ENCODE data around the gene NPAS2. TPM values are rescaled to one million over a fixed set of nuclear protein-coding genes. Genes with fewer than 3 reads are reported as not detected.
A peak's percentile ranks its signal among the peaks of the same experiment; 100 is the strongest.

The NPAS2 gene
- total RNA-seq, result 10 to 100 TPM; 29.2 to 50.8 TPM

- Histone ChIP-seq H3K27ac (peak within 1 kb of the TSS; percentile 91 to 93), H3K9me3 (no peaks in the 10 kb centered on the region), H3K36me3 (no peaks in the 10 kb centered on the region), H3K27me3 (replicated peaks; ENCODE audit: insufficient read depth) (no peaks in the 10 kb centered on the region), H3K4me3 (peak within 1 kb of the TSS; percentile 89), H3K4me1 (ENCODE audit: control insufficient read depth in 1 of 2, low read depth in 2 of 2) (peaks cover 8 to 39% of the 10 kb centered on the region in 2 donors)
- TF ChIP-seq CTCF (IDR thresholded peaks at IDR 0.05), result no peak
- ATAC-seq (ENCODE audit: insufficient number of reproducible peaks, low FRiP score, low read depth), result no peak
- DNase-seq (ENCODE audit: low spot score), result no peak
These were observed at the start of gene NPAS2 for GRCh38 chr2:100819370-100820272. NPAS2 (plus strand) TSS chr2:100820139; CDS start chr2:100904755, 84,616 bp downstream.

GRCh38 chr2:100771125-100771524 is 48.8 kb upstream of the NPAS2 start:
- H3K27me3 ChIP-seq (replicated peaks; ENCODE audit: insufficient read depth), result no peaks in the 10 kb centered on the region
- ATAC-seq (ENCODE audit: insufficient number of reproducible peaks, low FRiP score, low read depth) (no peak), DNase-seq (ENCODE audit: low spot score) (no peak)
- H3K4me1 ChIP-seq (ENCODE audit: control insufficient read depth in 1 of 2, low read depth in 2 of 2), result peaks cover 9 to 21% of the 10 kb centered on the region in 2 donors
- no peak overlapping the region for H3K27ac ChIP-seq
- no peak for TF ChIP-seq CTCF (IDR thresholded peaks at IDR 0.05)
- no peak overlapping the region for H3K4me3 ChIP-seq
- H3K9me3 ChIP-seq, result no peaks in the 10 kb centered on the region
- H3K36me3 ChIP-seq, result no peaks in the 10 kb centered on the region

GRCh38 chr2:100773538-100773937 is 46.4 kb upstream of the NPAS2 start:
- Histone ChIP-seq H3K27ac (no peak overlapping the region), H3K4me3 (no peak overlapping the region), H3K36me3 (no peaks in the 10 kb centered on the region), H3K9me3 (no peaks in the 10 kb centered on the region), H3K4me1 (ENCODE audit: control insufficient read depth in 1 of 2, low read depth in 2 of 2) (no peaks in the 10 kb centered on the region), H3K27me3 (replicated peaks; ENCODE audit: insufficient read depth) (no peaks in the 10 kb centered on the region)
- ATAC-seq (ENCODE audit: insufficient number of reproducible peaks, low FRiP score, low read depth) (no peak), DNase-seq (ENCODE audit: low spot score) (no peak)
- TF ChIP-seq CTCF (IDR thresholded peaks at IDR 0.05), result no peak

GRCh38 chr2:100776445-100776844 is 43.5 kb upstream of the NPAS2 start:
- Histone ChIP-seq H3K9me3 (no peaks in the 10 kb centered on the region), H3K36me3 (no peaks in the 10 kb centered on the region), H3K27ac (no peak overlapping the region), H3K4me3 (no peak overlapping the region), H3K27me3 (replicated peaks; ENCODE audit: insufficient read depth) (no peaks in the 10 kb centered on the region), H3K4me1 (ENCODE audit: control insufficient read depth in 1 of 2, low read depth in 2 of 2) (no peaks in the 10 kb centered on the region)
- DNase-seq (ENCODE audit: low spot score) (no peak), ATAC-seq (ENCODE audit: insufficient number of reproducible peaks, low FRiP score, low read depth) (no peak)
- TF ChIP-seq CTCF (IDR thresholded peaks at IDR 0.05), result no peak

GRCh38 chr2:100778637-100779450 is 41.1 kb upstream of the NPAS2 start:
- H3K9me3 ChIP-seq, result no peaks in the 10 kb centered on the region
- H3K4me1 ChIP-seq (ENCODE audit: control insufficient read depth in 1 of 2, low read depth in 2 of 2), result no peaks in the 10 kb centered on the region
- H3K4me3 ChIP-seq, result no peak overlapping the region
- no peak for TF ChIP-seq CTCF (IDR thresholded peaks at IDR 0.05)
- H3K27ac ChIP-seq, result no peak overlapping the region
- ATAC-seq (ENCODE audit: insufficient number of reproducible peaks, low FRiP score, low read depth) (no peak), DNase-seq (ENCODE audit: low spot score) (no peak)
- H3K36me3 ChIP-seq, result no peaks in the 10 kb centered on the region
- H3K27me3 ChIP-seq (replicated peaks; ENCODE audit: insufficient read depth), result no peaks in the 10 kb centered on the region
